ENCODE results near the gene M1AP. TPM values are rescaled to one million over a fixed set of nuclear protein-coding genes. Genes with fewer than 3 reads are reported as not detected.

M1AP gene
- polyA plus RNA-seq, 2 of the 4 experiments (the other 2 are of a cell fraction) = not detected

DNA sequence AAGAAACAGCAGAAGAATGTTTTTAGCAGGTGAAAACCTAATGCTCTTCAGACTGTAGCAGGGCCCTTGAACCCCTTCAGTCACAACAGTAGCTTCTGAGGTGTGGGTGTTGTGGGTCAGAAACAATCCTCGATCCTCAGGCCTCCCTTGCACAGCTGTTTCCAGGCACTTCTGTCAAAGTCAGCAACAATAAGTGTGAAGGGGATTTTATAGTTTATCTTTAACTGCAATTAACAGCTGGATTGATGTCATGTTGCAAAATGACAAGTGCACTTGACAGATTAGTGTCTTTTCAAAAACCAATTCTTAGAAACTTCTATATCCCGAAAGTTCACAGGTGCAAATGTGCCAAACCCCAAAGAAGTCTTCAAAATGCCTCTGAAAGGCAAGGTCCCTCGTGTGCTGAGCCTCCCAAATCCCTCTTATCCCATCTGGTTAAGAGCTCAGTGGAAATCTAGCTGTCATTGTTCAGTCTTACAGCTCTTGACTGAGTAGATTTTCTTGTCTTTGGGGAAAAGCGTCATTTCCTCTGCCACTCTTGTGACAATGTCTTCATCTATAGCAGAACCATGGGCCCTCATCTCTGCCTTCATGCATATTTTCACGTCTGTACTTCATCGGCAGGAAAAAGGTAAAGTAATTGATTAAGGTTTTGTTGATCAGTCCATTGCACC is 29.6 kb downstream of the M1AP start (continued):
- TF ChIP-seq RFX5 (IDR thresholded peaks at IDR 0.05) = no peak
- TF ChIP-seq FOSB (CRISPR knock-in tag; IDR thresholded peaks at IDR 0.05) = no peak
- TF ChIP-seq FOSL2 (IDR thresholded peaks at IDR 0.05) = no peak
- TF ChIP-seq FOSL2 (CRISPR knock-in tag; IDR thresholded peaks at IDR 0.05) = no peak

DNA sequence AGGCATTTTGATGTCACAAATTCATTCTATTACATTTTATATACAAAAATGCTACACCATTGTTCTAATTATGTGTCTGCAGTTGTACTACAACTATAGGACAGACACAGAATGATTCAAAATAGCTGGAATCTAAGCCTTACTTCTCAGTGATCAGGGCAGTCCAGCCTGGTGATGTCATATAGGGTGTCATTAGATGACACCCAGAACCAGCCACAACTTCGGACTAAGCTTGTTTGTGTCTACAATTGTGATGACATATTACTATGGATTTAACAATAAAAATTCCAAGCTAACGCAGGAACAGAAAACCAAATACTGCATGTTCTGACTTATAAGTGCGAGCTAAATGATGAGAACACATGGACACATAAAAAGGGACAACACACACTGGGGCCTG is 31.0 kb downstream of the M1AP start:
- FAIRE-seq (no peak), DNase-seq (ENCODE audit: low read depth in 1 of 2, low spot score in 1 of 2) (no peak), ATAC-seq (no peak)
- no peak for TF ChIP-seq HDAC2 (IDR thresholded peaks at IDR 0.05)
- ChIA-PET CTCF (interaction anchor here (1.0 to 1.6 kb wide), 3 partner anchors 9 to 23 kb away, joined by 3 to 4 read pairs (median 4); no protein-coding TSS in a partner anchor), POLR2A (interaction anchor here (0.7 kb wide), 1 partner anchor 37 kb away, joined by 3 read pairs; no protein-coding TSS in a partner anchor)
- 56% methylated on average over 3 of the region's 3 CpGs for WGBS (ENCODE audit: missing lambda C conversion rate)
- Histone ChIP-seq H3K9me3 (no peaks in the 10 kb centered on the region), H3K27ac (no peak overlapping the region), H3K4me3 (no peak overlapping the region), H3K4me1 (no peaks in the 10 kb centered on the region), H3K4me2 (no peak overlapping the region)

DNA sequence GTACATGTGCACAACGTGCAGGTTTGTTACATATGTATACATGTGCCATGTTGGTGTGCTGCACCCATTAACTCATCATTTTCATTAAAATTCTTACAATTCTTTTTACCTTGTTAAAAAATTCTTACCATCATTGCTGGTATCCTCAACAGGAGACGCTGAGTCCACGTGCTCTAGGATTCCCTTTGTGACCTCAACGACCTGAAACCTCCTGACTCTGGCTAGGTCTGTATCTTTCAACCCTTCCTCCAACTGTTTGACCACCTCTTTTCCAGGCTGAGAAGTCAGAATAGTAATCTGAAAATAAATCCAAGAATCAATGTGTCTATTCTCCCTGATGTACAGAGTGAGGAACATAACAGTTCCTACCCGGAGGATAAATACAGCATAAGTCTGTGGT is 41.2 kb downstream of the M1AP start:
- 14% methylated on average over 5 of the region's 5 CpGs for WGBS (ENCODE audit: missing lambda C conversion rate)
- no peak for DNase-seq (ENCODE audit: low read depth in 1 of 2, low spot score in 1 of 2)
- ChIA-PET POLR2A (no interaction called here), CTCF (interaction anchor here (1.2 kb wide), 1 partner anchor 10 kb away, joined by 3 read pairs; no protein-coding TSS in a partner anchor)
- no peak overlapping the region for H3K4me3 ChIP-seq
- H3K9me3 ChIP-seq = peaks cover 12% of the 10 kb centered on the region; the same call in 2 of the 3 replicates
- H3K4me2 ChIP-seq = no peak overlapping the region
- no peak for FAIRE-seq
- no peak for ATAC-seq
- no peak overlapping the region for H3K27ac ChIP-seq
- H3K4me1 ChIP-seq = no peaks in the 10 kb centered on the region
- TF ChIP-seq NR3C1 (IDR thresholded peaks at IDR 0.05) (no peak), ESRRA (IDR thresholded peaks at IDR 0.05; ENCODE audit: borderline replicate concordance, low read length) (no peak), TFCP2L1 (CRISPR knock-in tag; IDR thresholded peaks at IDR 0.05) (no peak), BHLHE40 (IDR thresholded peaks at IDR 0.05; ENCODE audit: low read depth, low read length) (no peak), FOSL2 (IDR thresholded peaks at IDR 0.05) (no peak), FOSL2 (CRISPR knock-in tag; IDR thresholded peaks at IDR 0.05) (no peak)
- TF ChIP-seq, protein P1, sequence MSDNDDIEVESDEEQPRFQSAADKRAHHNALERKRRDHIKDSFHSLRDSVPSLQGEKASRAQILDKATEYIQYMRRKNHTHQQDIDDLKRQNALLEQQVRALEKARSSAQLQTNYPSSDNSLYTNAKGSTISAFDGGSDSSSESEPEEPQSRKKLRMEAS (IDR thresholded peaks at IDR 0.05) = no peak
- TF ChIP-seq, protein P2, sequence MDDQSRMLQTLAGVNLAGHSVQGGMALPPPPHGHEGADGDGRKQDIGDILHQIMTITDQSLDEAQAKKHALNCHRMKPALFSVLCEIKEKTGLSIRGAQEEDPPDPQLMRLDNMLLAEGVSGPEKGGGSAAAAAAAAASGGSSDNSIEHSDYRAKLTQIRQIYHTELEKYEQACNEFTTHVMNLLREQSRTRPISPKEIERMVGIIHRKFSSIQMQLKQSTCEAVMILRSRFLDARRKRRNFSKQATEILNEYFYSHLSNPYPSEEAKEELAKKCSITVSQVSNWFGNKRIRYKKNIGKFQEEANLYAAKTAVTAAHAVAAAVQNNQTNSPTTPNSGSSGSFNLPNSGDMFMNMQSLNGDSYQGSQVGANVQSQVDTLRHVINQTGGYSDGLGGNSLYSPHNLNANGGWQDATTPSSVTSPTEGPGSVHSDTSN (IDR thresholded peaks at IDR 0.05) = no peak

DNA sequence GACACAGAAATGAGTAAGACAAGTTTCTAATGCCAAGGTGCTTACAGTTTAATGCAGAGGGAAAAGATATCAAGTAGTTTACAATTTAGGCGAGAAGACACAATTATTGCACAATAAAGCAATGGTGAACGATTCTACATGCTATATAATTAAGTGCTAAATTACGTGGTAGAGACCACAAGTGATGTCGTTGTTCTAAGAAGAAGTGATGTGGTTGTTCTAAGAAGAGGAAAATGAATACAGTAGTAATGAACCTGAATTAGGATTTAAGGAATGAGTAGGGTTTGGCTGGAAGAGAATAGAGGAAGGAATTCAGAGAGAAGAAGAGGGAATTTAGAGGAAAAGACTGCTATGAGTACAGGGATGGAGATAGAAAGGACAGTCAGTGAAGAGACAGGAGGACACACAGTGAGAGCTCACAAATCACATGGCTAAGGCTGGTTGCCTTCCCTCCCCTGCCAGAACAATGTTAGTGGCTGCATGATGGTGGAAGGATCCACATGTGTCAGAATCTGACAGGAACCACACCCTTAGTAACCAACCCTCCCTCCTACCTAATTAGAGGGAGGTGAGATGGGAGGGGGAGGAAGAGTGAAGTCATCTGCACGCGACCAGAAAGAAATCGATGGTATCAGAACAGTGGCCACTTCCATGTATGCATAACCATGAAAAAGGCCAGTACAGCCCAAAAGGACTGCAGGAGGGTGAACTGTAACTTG is 44.7 kb downstream of the M1AP start:
- H3K4me1 ChIP-seq = no peaks in the 10 kb centered on the region
- peaks cover 5% of the 10 kb centered on the region; the same call in 2 of the 3 replicates for H3K9me3 ChIP-seq
- no peak for DNase-seq (ENCODE audit: low read depth in 1 of 2, low spot score in 1 of 2)
- no peak overlapping the region for H3K4me2 ChIP-seq
- H3K4me3 ChIP-seq = no peak overlapping the region
- TF ChIP-seq JUNB (IDR thresholded peaks at IDR 0.05) = no peak
- no peak for TF ChIP-seq POLR2A (IDR thresholded peaks at IDR 0.05; ENCODE audit: low read length)
- no peak for TF ChIP-seq FOXS1 (CRISPR knock-in tag; IDR thresholded peaks at IDR 0.05)
- TF ChIP-seq MYC (IDR thresholded peaks at IDR 0.05; ENCODE audit: borderline replicate concordance, low read length) = no peak
- TF ChIP-seq HOXA7 (CRISPR knock-in tag; IDR thresholded peaks at IDR 0.05) = no peak
- TF ChIP-seq, protein P3, sequence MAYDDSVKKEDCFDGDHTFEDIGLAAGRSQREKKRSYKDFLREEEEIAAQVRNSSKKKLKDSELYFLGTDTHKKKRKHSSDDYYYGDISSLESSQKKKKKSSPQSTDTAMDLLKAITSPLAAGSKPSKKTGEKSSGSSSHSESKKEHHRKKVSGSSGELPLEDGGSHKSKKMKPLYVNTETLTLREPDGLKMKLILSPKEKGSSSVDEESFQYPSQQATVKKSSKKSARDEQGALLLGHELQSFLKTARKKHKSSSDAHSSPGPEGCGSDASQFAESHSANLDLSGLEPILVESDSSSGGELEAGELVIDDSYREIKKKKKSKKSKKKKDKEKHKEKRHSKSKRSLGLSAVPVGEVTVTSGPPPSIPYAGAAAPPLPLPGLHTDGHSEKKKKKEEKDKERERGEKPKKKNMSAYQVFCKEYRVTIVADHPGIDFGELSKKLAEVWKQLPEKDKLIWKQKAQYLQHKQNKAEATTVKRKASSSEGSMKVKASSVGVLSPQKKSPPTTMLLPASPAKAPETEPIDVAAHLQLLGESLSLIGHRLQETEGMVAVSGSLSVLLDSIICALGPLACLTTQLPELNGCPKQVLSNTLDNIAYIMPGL (CRISPR knock-in tag; IDR thresholded peaks at IDR 0.05; ENCODE audit: borderline replicate concordance) = no peak
- TF ChIP-seq ZSCAN20 (CRISPR knock-in tag; IDR thresholded peaks at IDR 0.05) = no peak
- no peak for TF ChIP-seq TP53 (CRISPR knock-in tag; IDR thresholded peaks at IDR 0.05)
- no peak for TF ChIP-seq FOSB (CRISPR knock-in tag; IDR thresholded peaks at IDR 0.05)
- TF ChIP-seq ZFP36 (IDR thresholded peaks at IDR 0.05; ENCODE audit: borderline replicate concordance, partially characterized antibody) = no peak
- no peak for TF ChIP-seq RCOR1 (IDR thresholded peaks at IDR 0.05; ENCODE audit: low read depth, low read length)
- TF ChIP-seq, protein P4, sequence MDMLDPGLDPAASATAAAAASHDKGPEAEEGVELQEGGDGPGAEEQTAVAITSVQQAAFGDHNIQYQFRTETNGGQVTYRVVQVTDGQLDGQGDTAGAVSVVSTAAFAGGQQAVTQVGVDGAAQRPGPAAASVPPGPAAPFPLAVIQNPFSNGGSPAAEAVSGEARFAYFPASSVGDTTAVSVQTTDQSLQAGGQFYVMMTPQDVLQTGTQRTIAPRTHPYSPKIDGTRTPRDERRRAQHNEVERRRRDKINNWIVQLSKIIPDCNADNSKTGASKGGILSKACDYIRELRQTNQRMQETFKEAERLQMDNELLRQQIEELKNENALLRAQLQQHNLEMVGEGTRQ (IDR thresholded peaks at IDR 0.05) = no peak
- WGBS (ENCODE audit: missing lambda C conversion rate) = 37% methylated on average over 7 of the region's 7 CpGs
- ChIA-PET POLR2A (no interaction called here), CTCF (interaction anchor here (7.8 kb wide), 1 partner anchor 16 kb away, joined by 73 read pairs; no protein-coding TSS in a partner anchor)
- no peak for FAIRE-seq
- no peak overlapping the region for H3K27ac ChIP-seq
- peak in 1 of 2 experiments; percentile 30; a peak in 1 of 6 replicates for ATAC-seq
